Measurements from ENCODE around the gene ARSB. TPM values are rescaled to one million over a fixed set of nuclear protein-coding genes. Genes with fewer than 3 reads are reported as not detected.
A peak's percentile ranks its signal among the peaks of the same experiment; 100 is the strongest.

ARSB gene
- total RNA-seq, 4 donors from 2014 or later = 23.0 to 109 (median 52.6) TPM

DNA sequence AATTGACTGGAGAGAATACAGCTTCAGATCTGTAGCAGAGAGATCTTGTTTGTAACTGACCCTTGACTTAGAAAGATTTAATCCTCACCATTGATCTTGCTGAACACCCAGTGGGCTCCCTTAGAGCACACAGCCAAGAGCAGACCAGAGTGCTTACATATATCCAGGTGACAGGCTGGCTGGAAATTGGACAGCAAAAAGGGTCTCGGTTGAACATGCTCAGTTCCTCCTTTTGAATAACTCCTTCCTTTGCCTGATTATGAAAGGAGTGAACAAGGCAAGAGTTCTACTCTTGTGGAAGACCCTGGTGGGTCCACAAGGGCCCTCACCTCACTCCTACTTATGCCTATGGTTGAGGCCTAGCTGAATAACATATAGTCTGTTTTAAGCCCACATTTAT is 202.4 kb downstream of the ARSB start:
- 100% methylated on average over 1 of the region's 1 CpG; no CpG with 5 or more reads in 1 of the 2 donors for WGBS, 2 donors (ENCODE audit: low coverage in 1 of 2)
- TF ChIP-seq POLR2AphosphoS5 (IDR thresholded peaks at IDR 0.05) (no peak), POLR2A (IDR thresholded peaks at IDR 0.05) (no peak), CTCF (IDR thresholded peaks at IDR 0.05) (no peak), EP300 (IDR thresholded peaks at IDR 0.05) (no peak)
- no peak overlapping the region for H3K4me3 ChIP-seq
- no peaks in the 10 kb centered on the region for H3K27me3 ChIP-seq
- H3K27ac ChIP-seq = no peak overlapping the region
- H3K9me3 ChIP-seq = peaks cover 0 to 11% (median 0%) of the 10 kb centered on the region in 3 donors
- H3K4me1 ChIP-seq = peaks cover 0 to 12% (median 0%) of the 10 kb centered on the region in 3 donors
- no peak for ATAC-seq
- H3K36me3 ChIP-seq = peaks cover 0 to 24% of the 10 kb centered on the region in 2 donors

GRCh38 chr5:78781611-78782286 is 203.4 kb downstream of the ARSB start:
- Histone ChIP-seq H3K36me3 (peaks cover 0 to 24% of the 10 kb centered on the region in 2 donors), H3K27me3 (no peaks in the 10 kb centered on the region), H3K4me3 (no peak overlapping the region), H3K9me3 (peaks cover 0 to 11% (median 0%) of the 10 kb centered on the region in 3 donors), H3K4me1 (peaks cover 0 to 10% (median 0%) of the 10 kb centered on the region in 3 donors), H3K27ac (no peak overlapping the region)
- ATAC-seq = no peak
- 75 to 77% methylated on average over 7 of the region's 7 CpGs for WGBS, 2 donors (ENCODE audit: low coverage in 1 of 2)
- TF ChIP-seq POLR2AphosphoS5 (IDR thresholded peaks at IDR 0.05) (no peak), POLR2A (IDR thresholded peaks at IDR 0.05) (no peak), EP300 (IDR thresholded peaks at IDR 0.05) (no peak), CTCF (IDR thresholded peaks at IDR 0.05) (no peak)

DNA sequence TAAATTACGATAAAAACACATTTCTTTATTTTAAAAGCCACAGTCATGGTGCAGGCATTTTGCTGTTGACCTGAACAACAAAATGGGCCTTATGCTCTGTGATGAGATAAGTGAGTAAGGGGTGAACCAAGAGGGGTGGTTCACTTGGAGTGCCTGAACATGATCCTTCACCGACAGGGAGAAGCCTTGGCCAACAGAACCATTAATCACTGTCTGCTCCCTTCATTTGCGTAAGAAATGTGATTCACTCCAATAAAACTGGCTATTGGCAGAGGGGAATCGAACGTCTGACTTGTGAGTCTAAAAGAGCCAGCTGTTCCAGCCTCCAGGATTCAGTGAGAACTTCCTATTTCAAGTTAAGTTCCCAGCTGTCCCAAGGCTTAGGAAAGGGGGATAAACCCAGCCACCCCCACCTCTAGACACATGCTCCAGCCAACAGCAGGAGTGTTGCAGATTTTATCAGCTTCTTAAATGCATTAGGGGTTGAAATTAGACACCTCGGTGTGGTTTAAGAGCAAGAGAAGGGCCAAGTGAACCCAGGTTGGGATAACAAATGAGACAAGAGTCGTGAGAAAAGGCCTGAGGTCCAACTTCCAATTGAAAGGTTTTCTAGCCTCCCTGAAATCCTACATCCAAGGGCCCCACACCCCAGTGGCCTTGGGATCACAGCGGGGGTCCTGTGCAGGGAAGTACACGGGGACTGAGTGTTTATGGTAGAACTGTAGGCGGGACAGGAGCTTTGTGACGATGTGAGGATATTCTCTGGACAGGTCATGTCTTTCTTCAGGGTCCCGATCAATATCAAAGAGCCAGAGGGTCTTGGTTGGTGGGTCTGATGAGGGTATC is 205.1 kb downstream of the ARSB start:
- Histone ChIP-seq H3K9me3 (peaks cover 0 to 9% (median 0%) of the 10 kb centered on the region in 3 donors), H3K27ac (peak overlapping the region in 2 of 4 donors; percentile 42 to 47), H3K4me3 (no peak overlapping the region), H3K4me1 (peaks cover 0 to 10% (median 0%) of the 10 kb centered on the region in 3 donors), H3K27me3 (no peaks in the 10 kb centered on the region), H3K36me3 (peaks cover 0 to 24% of the 10 kb centered on the region in 2 donors)
- peak; percentile 69 for ATAC-seq
- peak; percentile 37 for TF ChIP-seq POLR2AphosphoS5 (IDR thresholded peaks at IDR 0.05)
- TF ChIP-seq POLR2A (IDR thresholded peaks at IDR 0.05) = no peak
- 51 to 90% methylated on average over 9 to 11 of the region's 12 CpGs for WGBS, 2 donors (ENCODE audit: low coverage in 1 of 2)

- ATAC-seq = no peak
- Histone ChIP-seq H3K27me3 (no peaks in the 10 kb centered on the region), H3K27ac (peak overlapping the region in 2 of 4 donors; percentile 42 to 47), H3K36me3 (peaks cover 0 to 24% of the 10 kb centered on the region in 2 donors), H3K4me3 (no peak overlapping the region), H3K9me3 (peaks cover 0 to 2% (median 0%) of the 10 kb centered on the region in 3 donors), H3K4me1 (peaks cover 0 to 10% (median 0%) of the 10 kb centered on the region in 3 donors)
- TF ChIP-seq POLR2AphosphoS5 (IDR thresholded peaks at IDR 0.05) (no peak), POLR2A (IDR thresholded peaks at IDR 0.05) (no peak), EP300 (IDR thresholded peaks at IDR 0.05) (no peak), CTCF (IDR thresholded peaks at IDR 0.05) (no peak)
- WGBS, 2 donors (ENCODE audit: low coverage in 1 of 2) = 83% methylated on average over 3 of the region's 4 CpGs; no CpG with 5 or more reads in 1 of the 2 donors
These were observed 205.8 kb downstream of the ARSB start for GRCh38 chr5:78779262-78779661.

DNA sequence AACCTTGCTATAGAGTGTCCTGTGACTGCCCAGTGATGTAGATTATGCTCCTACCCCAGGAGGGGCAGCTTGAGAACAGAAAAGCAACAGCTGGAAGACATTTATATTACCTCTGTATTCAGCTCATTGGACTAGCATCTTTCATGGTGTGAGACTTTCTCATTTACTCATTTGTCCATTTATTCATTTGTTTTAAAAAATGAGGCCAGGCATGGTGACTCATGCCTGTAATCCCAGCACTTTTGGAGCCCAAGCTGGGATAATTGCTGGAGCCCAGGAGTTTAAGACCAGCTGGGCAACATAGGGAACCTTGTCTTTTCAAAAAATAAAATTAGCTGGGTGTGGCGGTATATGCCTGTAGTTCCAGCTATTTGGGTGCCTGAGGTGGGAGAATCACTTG is 206.6 kb downstream of the ARSB start:
- TF ChIP-seq CTCF (IDR thresholded peaks at IDR 0.05) (no peak), POLR2AphosphoS5 (IDR thresholded peaks at IDR 0.05) (peak; percentile 12)

More for the DNA sequence above, 206.6 kb downstream of the ARSB start:
- Histone ChIP-seq H3K9me3 (no peaks in the 10 kb centered on the region), H3K27ac (no peak overlapping the region), H3K27me3 (no peaks in the 10 kb centered on the region), H3K4me3 (no peak overlapping the region), H3K4me1 (peaks cover 0 to 10% (median 0%) of the 10 kb centered on the region in 3 donors), H3K36me3 (peaks cover 0 to 24% of the 10 kb centered on the region in 2 donors)
- WGBS, 2 donors (ENCODE audit: low coverage in 1 of 2) = 40 to 100% methylated on average over 1 of the region's 1 CpG
- peak; percentile 46 for ATAC-seq

Measured in gastroesophageal sphincter (tissue), 4 donors.